ENCODE data around the gene SMPD4.
A peak's percentile ranks its signal among the peaks of the same experiment; 100 is the strongest.
"Not testable (repeated sequence)": the region's sequence is repeated elsewhere in the genome, so short reads cannot be mapped to it uniquely, and the experiment has no call there.

Gene SMPD4

GRCh38 chr2:130190237-130190636, 8.8 kb upstream of the SMPD4 start:
- TF ChIP-seq GATA1 (IDR thresholded peaks at IDR 0.05; ENCODE audit: low read depth, low read length) (no peak), POLR2A (IDR thresholded peaks at IDR 0.05; ENCODE audit: low read length) (no peak)

GRCh38 chr2:130188958-130189357, 7.6 kb upstream of the SMPD4 start:
- DNase-seq = not testable (repeated sequence)

More at GRCh38 chr2:130190237-130190636, 8.8 kb upstream of the SMPD4 start:
- no peak for DNase-seq

- DNase-seq = not testable (repeated sequence)
Measured at GRCh38 chr2:130187859-130188792, 6.7 kb upstream of the SMPD4 start.

GRCh38 chr2:130187268-130187667, 5.9 kb upstream of the SMPD4 start:
- no peak for TF ChIP-seq POLR2A (IDR thresholded peaks at IDR 0.05; ENCODE audit: low read length)
- DNase-seq = no peak

- no peak for TF ChIP-seq POLR2A (IDR thresholded peaks at IDR 0.05; ENCODE audit: low read length)
- TF ChIP-seq GATA1 (IDR thresholded peaks at IDR 0.05; ENCODE audit: low read depth, low read length) = no peak
- DNase-seq = no peak
Measured at GRCh38 chr2:130186391-130186790, 5.0 kb upstream of the SMPD4 start.

- DNase-seq = no peak
- TF ChIP-seq POLR2A (IDR thresholded peaks at IDR 0.05; ENCODE audit: low read length) = no peak
- no peak for TF ChIP-seq GATA1 (IDR thresholded peaks at IDR 0.05; ENCODE audit: low read depth, low read length)
Measured at GRCh38 chr2:130185896-130186295, 4.5 kb upstream of the SMPD4 start.

- no peak for TF ChIP-seq GATA1 (IDR thresholded peaks at IDR 0.05; ENCODE audit: low read depth, low read length)
- TF ChIP-seq POLR2A (IDR thresholded peaks at IDR 0.05; ENCODE audit: low read length) = no peak
- DNase-seq = no peak
Measured at GRCh38 chr2:130185436-130185835, 4.0 kb upstream of the SMPD4 start.

- TF ChIP-seq POLR2A (IDR thresholded peaks at IDR 0.05; ENCODE audit: low read length) (no peak), GATA1 (IDR thresholded peaks at IDR 0.05; ENCODE audit: low read depth, low read length) (no peak)
- peak; percentile 59 to 67 for DNase-seq
Measured at GRCh38 chr2:130183512-130184373, 2.3 kb upstream of the SMPD4 start.

- DNase-seq = peak; percentile 25 to 28
Measured at GRCh38 chr2:130182826-130183511, 1.6 kb upstream of the SMPD4 start.

- DNase-seq = peak; percentile 91 to 95
- peak; percentile 57 for TF ChIP-seq POLR2A (IDR thresholded peaks at IDR 0.05; ENCODE audit: low read length)
Measured at GRCh38 chr2:130181880-130182682, 679 bp upstream of the SMPD4 start, which contains the start of gene MZT2B. Gene MZT2B, plus strand, starts transcription at chr2:130182262. Its CDS starts 21 bp downstream, at chr2:130182283.

- peak; percentile 46 to 56 for DNase-seq
Measured at GRCh38 chr2:130180404-130181324, 738 bp downstream of the SMPD4 start.

- DNase-seq = not testable (repeated sequence)
Measured at GRCh38 chr2:130174866-130175265, 6.5 kb downstream of the SMPD4 start.

GRCh38 chr2:130169896-130170295, 11.5 kb downstream of the SMPD4 start:
- TF ChIP-seq GATA1 (IDR thresholded peaks at IDR 0.05; ENCODE audit: low read depth, low read length) (no peak), POLR2A (IDR thresholded peaks at IDR 0.05; ENCODE audit: low read length) (no peak)
- DNase-seq = no peak

- DNase-seq = not testable (repeated sequence)
Measured at GRCh38 chr2:130169163-130169562, 12.2 kb downstream of the SMPD4 start.

- not testable (repeated sequence) for DNase-seq
Measured at GRCh38 chr2:130166611-130167010, 14.8 kb downstream of the SMPD4 start.
